ENCODE results near the gene NUDC.
"Not testable (repeated sequence)": the region's sequence is repeated elsewhere in the genome, so short reads cannot be mapped to it uniquely, and the experiment has no call there.

NUDC gene

DNA sequence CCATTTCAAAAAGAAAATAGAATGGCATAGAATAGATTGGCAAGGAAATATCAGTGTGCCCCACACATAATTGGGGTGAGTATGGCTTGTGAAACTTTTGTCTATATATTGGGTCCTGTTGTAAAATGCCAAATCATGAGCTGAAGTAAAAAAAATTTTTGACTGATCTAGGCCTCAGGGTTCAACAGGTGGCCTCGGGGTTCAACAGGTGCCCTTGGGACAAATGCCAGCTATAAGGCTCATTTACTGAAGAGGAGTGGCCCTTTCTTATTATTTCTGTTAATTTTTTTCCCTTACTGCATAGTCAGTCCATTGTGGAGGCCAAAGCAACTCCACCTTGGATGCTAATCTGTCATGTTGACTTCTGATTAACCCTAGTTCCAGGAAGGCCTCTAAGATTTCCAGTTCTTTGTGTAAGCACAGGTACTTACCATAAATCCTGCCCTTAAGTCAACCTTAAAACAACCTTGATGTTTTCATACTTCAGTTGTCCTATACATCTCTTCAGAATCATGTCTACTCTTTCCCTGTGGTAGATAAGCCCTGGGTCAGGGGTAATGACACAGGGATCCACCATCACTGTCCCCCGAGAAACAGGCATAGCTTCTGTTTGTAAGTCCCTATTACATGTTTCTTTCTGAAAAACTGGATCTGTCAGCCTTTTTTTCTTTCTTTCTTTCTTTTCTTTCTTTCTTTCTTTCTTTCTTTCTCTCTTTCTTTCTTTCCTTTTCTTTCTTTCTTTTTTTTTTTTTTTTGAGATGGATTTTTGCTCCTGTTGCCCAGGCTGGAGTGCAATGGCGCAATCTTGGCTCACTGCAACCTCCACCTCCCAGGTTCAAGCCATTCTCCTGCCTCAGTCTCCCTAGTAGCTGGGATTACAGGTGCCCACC is 55.3 kb downstream of the NUDC start:
- no peaks in the 10 kb centered on the region for H3K36me3 Mint-ChIP-seq (ENCODE audit: low read depth)
- DNase-seq (no peak), ATAC-seq (no peak)
- no peak overlapping the region for H3K4me3 Mint-ChIP-seq
- no peaks in the 10 kb centered on the region for H3K4me1 Mint-ChIP-seq
- no peaks in the 10 kb centered on the region for H3K9me3 Mint-ChIP-seq
- no peak overlapping the region for H3K27ac Mint-ChIP-seq
- peaks cover 1% of the 10 kb centered on the region for H3K27me3 Mint-ChIP-seq

DNA sequence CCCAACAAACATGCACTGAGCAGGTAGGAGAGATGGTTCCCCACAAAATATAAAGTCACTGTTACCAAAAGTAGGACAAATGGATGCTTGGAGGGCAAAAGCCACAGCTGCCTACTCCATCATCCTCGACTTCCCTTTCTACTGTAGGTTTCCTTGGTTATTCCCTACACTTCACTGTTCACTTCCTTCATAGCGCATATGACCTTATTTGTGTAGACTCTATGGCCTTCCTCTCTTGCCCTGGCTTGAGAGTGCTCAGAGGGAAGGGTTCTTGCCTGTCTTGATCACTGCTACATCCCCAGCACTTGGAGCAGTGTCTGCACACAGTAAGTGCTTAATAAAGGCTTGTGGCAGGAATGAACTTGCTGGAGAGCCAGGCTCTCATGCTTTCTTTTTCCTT is 57.4 kb downstream of the NUDC start:
- Mint-ChIP-seq H3K27me3 (peaks cover 10% of the 10 kb centered on the region), H3K4me3 (no peak overlapping the region), H3K36me3 (ENCODE audit: low read depth) (no peaks in the 10 kb centered on the region), H3K9me3 (no peaks in the 10 kb centered on the region), H3K4me1 (no peaks in the 10 kb centered on the region), H3K27ac (no peak overlapping the region)
- DNase-seq (no peak), ATAC-seq (no peak)

DNA sequence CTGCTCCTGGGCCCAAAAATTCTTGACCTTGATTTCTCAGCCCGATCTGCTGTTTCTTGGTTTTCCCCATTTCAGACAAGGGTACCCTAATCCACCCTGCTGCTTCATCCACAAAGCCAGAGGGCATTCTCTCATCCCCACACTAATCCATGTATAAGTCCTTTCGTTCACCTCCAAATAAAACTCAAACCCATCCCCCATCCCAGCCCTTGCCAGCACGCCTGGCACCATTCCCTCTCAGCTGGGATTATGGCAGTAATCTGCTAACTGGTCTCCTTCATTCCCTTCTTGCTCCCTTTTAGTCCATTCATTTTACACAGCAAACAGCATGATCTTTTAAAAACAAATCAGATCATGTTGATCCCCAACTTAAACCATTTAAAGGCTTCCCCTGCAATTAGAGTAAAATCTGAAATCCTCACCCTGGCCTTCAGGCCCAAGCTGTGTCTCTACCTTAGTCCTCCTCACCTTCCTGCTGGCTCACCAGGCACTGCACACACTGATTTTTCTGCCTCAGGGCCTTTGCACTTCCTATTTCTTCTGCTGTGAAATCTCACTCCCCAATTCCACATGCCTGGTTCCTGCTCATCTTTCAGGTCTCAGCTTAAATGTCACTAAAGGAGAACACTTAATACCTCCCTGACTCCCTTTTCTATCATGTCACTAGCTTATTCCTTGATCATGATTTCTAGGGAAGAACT is 59.8 kb downstream of the NUDC start:
- DNase-seq: no peak
- Mint-ChIP-seq H3K27me3 (peaks cover 18% of the 10 kb centered on the region), H3K27ac (no peak overlapping the region)

DNA sequence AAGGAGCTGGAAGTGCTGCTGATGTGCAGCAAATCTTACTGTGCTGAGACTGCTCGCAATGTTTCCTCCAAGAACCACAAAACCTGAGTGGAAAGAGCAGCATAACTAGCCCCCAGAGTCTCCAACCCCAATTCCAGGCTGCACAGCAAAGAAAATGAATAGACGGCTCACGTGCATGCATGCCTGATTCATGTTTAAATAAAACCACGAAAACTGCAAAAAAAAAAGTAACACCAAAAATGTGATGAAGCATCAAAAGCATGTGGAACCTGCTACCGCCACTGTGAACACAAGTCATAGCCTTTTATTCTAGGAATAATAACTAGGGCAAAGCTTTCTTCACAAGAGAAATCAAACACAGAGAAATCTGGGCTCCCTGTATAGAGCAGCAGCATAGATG is 62.3 kb downstream of the NUDC start:
- no peaks in the 10 kb centered on the region for H3K9me3 Mint-ChIP-seq

More for the DNA sequence above, 59.8 kb downstream of the NUDC start:
- Mint-ChIP-seq H3K36me3 (ENCODE audit: low read depth) (no peaks in the 10 kb centered on the region), H3K9me3 (no peaks in the 10 kb centered on the region), H3K4me1 (no peaks in the 10 kb centered on the region), H3K4me3 (no peak overlapping the region)
- no peak for ATAC-seq

DNA sequence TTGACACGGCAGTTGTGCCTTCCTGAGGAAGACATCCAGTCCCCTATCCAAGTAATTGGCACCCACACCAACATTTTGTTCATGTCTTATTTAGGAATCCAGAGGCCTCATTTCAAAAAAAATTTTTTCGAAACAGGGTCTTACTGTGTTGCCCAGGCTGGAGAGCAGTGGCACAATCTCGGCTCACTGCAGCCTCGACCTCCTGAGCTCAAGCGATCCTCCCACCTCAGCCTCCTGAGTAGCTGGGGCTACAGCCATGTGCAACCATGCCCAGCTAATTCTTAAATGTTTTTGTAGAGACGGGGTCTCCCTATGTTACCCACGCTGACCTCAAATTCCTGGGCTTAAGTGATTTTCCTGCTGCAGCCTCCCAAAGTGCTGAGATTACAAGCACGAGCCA is 62.7 kb downstream of the NUDC start:
- no peak overlapping the region for H3K27ac Mint-ChIP-seq
- H3K4me3 Mint-ChIP-seq: no peak overlapping the region
- no peaks in the 10 kb centered on the region for H3K9me3 Mint-ChIP-seq
- H3K4me1 Mint-ChIP-seq: no peaks in the 10 kb centered on the region
- H3K36me3 Mint-ChIP-seq (ENCODE audit: low read depth): no peaks in the 10 kb centered on the region
- no peak for DNase-seq
- no peak for ATAC-seq
- H3K27me3 Mint-ChIP-seq: peaks cover 22% of the 10 kb centered on the region

More for the DNA sequence above, 62.3 kb downstream of the NUDC start:
- ATAC-seq: no peak
- no peaks in the 10 kb centered on the region for H3K36me3 Mint-ChIP-seq (ENCODE audit: low read depth)
- H3K4me3 Mint-ChIP-seq: no peak overlapping the region
- H3K4me1 Mint-ChIP-seq: no peaks in the 10 kb centered on the region
- H3K27ac Mint-ChIP-seq: no peak overlapping the region
- H3K27me3 Mint-ChIP-seq: peaks cover 23% of the 10 kb centered on the region
- DNase-seq: no peak

DNA sequence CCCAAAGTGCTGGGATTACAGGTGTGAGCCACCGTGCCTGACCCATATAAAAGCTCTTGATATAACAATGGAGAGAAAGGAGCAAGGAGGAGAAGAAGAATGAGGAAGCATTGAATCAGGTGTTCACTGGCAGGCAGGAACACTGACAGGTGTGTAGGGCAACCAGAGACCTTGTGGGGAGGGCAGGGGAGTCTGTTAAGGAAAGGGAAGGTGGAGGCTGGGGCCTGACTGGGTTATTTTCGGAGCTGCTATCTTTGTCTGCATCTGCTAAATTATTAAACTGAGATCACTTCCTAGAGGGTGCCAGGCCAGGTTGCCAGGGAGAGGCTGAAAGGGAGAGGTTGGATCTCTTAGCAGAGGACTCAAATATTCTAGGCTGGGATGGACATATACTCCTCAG is 65.1 kb downstream of the NUDC start:
- ATAC-seq: no peak
- H3K4me3 Mint-ChIP-seq: no peak overlapping the region
- H3K27me3 Mint-ChIP-seq: peaks cover 43% of the 10 kb centered on the region
- H3K4me1 Mint-ChIP-seq: peaks cover 5% of the 10 kb centered on the region
- DNase-seq: no peak
- H3K36me3 Mint-ChIP-seq (ENCODE audit: low read depth): no peaks in the 10 kb centered on the region
- no peak overlapping the region for H3K27ac Mint-ChIP-seq
- no peaks in the 10 kb centered on the region for H3K9me3 Mint-ChIP-seq

DNA sequence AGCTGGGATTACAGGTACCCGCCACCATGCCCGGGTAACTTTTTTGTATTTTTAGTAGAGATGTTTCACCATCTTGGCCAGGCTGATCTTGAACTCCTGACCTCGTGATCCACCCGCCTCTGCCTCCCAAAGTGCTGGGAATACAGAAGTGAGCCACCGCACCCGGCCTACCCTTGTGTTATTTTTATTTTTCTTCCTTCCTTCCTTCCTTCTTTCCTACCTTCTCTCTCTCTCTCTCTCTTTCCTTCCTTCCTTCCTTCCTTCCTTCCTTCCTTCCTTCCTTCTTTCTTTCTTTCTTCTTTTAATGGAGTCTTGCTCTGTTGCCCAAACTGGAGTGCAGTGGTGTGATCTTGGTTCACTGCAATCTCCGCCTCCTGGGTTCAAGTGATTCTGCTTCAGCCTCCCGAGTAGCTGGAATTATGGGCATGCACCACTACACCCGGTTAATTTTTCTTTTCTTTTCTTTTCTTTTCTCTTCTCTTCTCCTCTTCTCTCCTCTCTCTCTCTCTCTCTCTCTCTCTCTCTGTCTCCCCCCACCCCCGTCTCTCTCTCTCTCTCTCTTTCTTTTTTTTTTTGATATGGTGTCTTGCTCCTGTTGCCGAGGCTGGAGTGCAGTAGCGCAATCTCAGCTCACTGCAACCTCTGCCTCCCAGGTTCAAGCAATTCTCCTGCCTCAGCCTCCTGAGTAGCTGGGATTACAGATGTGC is 68.0 kb downstream of the NUDC start:
- Mint-ChIP-seq H3K27me3 (peaks cover 44% of the 10 kb centered on the region), H3K4me1 (peaks cover 16% of the 10 kb centered on the region)
- not testable (repeated sequence) for ATAC-seq; H3K27ac Mint-ChIP-seq; DNase-seq; H3K9me3 Mint-ChIP-seq; H3K4me3 Mint-ChIP-seq; H3K36me3 Mint-ChIP-seq (ENCODE audit: low read depth)

DNA sequence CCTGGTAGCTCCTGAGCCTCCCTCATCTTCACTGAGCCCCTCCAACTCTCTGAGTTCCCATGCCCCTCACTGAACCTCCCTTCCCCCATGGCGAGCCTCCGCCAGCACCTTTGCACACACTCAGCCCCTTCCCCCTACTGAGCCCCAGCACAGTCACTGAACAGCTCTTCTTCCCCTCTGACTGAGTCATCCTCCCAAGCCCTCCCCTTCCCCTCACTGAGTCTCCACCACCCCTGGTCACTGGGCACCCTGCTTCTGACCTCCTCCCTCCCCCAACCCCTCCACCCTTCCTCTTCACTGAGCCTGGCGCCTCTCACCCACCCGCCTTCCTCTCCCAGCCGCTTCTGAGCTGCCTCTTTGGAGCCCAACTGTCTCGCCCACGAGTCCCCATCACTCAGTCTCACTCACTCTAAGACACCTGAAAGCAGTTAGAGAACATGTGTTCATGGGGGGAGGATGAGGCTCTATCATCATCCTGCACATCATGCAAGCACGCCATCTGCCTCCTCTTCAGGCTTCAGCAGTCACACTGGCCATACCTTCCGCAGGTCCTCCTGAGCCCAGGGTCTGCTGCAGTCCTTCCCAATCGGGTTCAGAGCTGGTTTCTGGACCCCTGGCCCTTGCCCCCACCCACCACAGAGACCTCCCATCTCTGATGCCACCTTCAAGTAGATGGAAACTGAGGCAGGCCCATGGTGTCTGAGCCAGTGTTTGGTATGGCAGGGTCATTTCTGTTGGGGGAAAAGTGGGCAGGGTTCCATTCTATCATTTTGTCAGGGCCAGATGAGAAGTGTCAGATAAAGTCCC is 70.0 kb downstream of the NUDC start:
- H3K36me3 Mint-ChIP-seq (ENCODE audit: low read depth): no peaks in the 10 kb centered on the region
- no peaks in the 10 kb centered on the region for H3K9me3 Mint-ChIP-seq
- no peak for ATAC-seq
- H3K4me1 Mint-ChIP-seq: peaks cover 17% of the 10 kb centered on the region
- DNase-seq: no peak
- H3K27ac Mint-ChIP-seq: no peak overlapping the region
- H3K4me3 Mint-ChIP-seq: no peak overlapping the region
- peaks cover 58% of the 10 kb centered on the region for H3K27me3 Mint-ChIP-seq

DNA sequence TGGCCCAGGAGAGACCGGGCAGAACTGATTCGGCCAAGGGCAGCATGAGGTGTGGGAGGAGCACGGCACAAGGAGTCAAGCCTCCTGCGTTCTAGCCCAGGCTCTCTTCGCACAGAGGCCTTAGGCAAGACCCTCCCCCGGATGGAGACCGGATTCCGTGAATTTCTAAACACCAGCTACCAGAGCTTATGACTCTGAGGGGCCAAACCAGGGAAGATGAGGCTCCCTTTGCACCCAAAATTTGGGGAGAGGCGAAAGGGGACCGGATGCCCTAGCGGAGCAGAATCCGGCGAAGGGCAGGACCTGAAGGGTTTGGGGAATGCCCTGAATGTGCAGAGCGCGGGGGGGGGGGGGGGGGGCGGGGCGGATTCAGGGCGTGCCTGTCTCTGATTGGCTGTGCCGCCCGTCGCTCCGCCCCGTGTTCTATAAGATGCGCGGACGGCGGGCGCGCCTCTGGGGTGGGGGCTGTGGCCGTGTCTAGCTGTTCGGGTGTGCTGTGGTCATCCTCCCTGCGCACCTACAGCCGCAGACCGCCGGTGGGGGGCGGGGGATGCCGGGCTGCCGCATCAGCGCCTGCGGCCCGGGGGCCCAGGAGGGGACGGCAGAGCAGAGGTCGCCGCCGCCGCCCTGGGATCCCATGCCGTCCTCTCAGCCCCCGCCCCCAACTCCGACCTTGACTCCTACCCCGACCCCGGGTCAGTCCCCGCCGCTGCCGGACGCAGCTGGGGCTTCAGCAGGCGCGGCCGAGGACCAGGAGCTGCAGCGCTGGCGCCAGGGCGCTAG is 71.9 kb downstream of the NUDC start, which contains the start of gene TRNP1:
TSS of gene TRNP1 (plus strand) at position 456 of the 783 bp plus-strand sequence. CDS start at position 551, 95 bp downstream.
- peaks cover 22% of the 10 kb centered on the region for H3K4me1 Mint-ChIP-seq
- H3K4me3 Mint-ChIP-seq: peak within 1 kb of the TSS; percentile 76
- no peak within 1 kb of the TSS for H3K27ac Mint-ChIP-seq
- ATAC-seq: peak; percentile 65
- peaks cover 65% of the 10 kb centered on the region for H3K27me3 Mint-ChIP-seq
- no peaks in the 10 kb centered on the region for H3K36me3 Mint-ChIP-seq (ENCODE audit: low read depth)
- DNase-seq: peak; percentile 69
- no peaks in the 10 kb centered on the region for H3K9me3 Mint-ChIP-seq

DNA sequence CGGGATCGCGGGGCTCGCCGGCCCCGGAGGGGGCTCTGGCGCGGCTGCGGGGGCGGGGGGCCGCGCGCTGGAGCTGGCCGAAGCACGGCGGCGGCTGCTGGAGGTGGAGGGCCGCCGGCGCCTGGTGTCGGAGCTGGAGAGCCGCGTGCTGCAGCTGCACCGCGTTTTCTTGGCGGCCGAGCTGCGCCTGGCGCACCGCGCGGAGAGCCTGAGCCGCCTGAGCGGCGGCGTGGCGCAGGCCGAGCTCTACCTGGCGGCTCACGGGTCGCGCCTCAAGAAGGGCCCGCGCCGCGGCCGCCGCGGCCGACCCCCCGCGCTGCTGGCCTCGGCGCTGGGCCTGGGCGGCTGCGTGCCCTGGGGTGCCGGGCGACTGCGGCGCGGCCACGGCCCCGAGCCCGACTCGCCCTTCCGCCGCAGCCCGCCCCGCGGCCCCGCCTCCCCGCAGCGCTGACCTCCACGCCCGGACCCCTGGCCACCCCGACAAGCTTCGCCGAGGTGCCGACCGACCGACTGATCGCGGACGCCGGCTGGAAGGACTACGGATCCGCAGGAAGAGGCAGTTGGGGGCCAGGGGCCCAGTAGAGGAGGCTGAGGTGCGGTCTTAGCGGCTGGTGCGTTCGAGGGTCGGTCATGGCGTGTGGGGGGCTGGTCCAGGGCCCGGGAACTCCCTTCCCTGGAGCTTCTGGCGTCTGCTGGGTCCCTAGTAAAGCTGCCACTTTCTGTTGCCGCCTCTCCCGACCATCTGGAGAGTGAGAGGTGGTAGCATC is 72.7 kb downstream of the NUDC start:
- H3K27ac Mint-ChIP-seq: no peak overlapping the region
- peak; percentile 29 for DNase-seq

DNA sequence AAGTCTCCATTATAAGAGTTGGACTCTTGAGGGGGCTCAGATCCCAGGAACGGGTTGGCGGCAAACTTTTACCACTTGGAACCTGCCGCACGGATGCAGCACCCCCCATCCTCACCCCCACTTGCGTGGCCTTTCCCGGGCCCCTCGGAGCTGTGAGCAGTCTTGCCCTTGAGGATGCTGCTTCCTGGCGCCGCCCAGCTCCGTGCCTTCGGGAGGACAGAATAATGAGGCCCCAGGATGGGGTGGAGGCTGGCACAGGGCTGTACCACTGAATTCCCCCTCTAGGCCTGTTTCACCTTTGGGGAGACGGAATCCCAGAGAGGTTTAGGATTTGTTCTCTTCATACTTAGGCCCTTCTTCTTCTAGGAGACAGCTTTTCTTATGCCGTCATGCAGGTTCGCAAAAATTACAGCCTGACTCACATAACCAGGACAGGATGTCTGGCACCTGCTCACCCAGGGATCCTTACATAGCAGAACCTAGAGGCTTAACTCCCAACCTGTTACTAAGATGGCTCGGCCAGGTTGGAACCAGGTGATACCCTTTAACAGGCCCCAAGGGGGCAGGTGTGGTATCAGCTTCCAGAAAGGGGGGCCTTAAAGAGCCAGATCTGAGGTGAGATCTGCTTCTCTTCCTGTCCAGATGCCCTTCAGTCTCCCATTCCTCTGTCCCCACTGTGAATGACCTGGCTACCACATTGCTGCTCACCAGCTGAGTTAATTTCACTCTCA is 73.4 kb downstream of the NUDC start:
- H3K4me3 Mint-ChIP-seq: peak overlapping the region; percentile 57
- H3K4me1 Mint-ChIP-seq: peaks cover 22% of the 10 kb centered on the region
- no peaks in the 10 kb centered on the region for H3K9me3 Mint-ChIP-seq
- ATAC-seq: no peak
- DNase-seq: no peak
- no peaks in the 10 kb centered on the region for H3K36me3 Mint-ChIP-seq (ENCODE audit: low read depth)
- peaks cover 54% of the 10 kb centered on the region for H3K27me3 Mint-ChIP-seq
- no peak overlapping the region for H3K27ac Mint-ChIP-seq

More for the DNA sequence above, 72.7 kb downstream of the NUDC start:
- H3K27me3 Mint-ChIP-seq: peaks cover 60% of the 10 kb centered on the region
- peak; percentile 25 for ATAC-seq
- H3K9me3 Mint-ChIP-seq: no peaks in the 10 kb centered on the region
- no peaks in the 10 kb centered on the region for H3K36me3 Mint-ChIP-seq (ENCODE audit: low read depth)
- peaks cover 22% of the 10 kb centered on the region for H3K4me1 Mint-ChIP-seq
- peak overlapping the region; percentile 57 for H3K4me3 Mint-ChIP-seq

DNA sequence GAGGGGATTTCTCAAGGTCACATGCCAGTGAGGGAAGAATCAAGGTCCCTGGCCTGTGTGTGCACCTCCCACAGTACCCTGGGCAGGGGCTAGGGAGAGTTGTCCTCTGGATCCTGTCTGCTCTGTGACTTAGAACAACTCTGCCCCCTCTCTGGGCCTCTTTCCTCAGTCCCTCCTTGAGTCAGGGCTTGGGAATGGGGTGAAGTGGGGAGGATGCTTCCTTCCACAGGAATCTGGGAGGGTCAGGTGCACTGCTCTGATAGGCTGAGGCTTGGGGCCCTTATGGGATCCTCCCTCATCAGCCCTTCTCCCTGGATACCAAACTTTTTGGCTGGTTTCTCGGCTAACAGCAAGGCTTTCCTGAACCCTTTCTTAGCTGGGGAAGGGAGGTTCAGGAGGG is 74.5 kb downstream of the NUDC start:
- H3K9me3 Mint-ChIP-seq: no peaks in the 10 kb centered on the region
- H3K4me3 Mint-ChIP-seq: no peak overlapping the region
- H3K27me3 Mint-ChIP-seq: peaks cover 46% of the 10 kb centered on the region
- ATAC-seq (no peak), DNase-seq (no peak)
- no peaks in the 10 kb centered on the region for H3K36me3 Mint-ChIP-seq (ENCODE audit: low read depth)
- no peak overlapping the region for H3K27ac Mint-ChIP-seq
- H3K4me1 Mint-ChIP-seq: peaks cover 22% of the 10 kb centered on the region
